ENCODE measurements around the gene CHRNA1. TPM values are rescaled to one million over a fixed set of nuclear protein-coding genes. Genes with fewer than 3 reads are reported as not detected.

CHRNA1 gene
- total and polyA plus RNA-seq, 2 of the 13 experiments (the other 11 are each of a cell fraction or from before 2014, with no cell fraction given), result not detected

DNA sequence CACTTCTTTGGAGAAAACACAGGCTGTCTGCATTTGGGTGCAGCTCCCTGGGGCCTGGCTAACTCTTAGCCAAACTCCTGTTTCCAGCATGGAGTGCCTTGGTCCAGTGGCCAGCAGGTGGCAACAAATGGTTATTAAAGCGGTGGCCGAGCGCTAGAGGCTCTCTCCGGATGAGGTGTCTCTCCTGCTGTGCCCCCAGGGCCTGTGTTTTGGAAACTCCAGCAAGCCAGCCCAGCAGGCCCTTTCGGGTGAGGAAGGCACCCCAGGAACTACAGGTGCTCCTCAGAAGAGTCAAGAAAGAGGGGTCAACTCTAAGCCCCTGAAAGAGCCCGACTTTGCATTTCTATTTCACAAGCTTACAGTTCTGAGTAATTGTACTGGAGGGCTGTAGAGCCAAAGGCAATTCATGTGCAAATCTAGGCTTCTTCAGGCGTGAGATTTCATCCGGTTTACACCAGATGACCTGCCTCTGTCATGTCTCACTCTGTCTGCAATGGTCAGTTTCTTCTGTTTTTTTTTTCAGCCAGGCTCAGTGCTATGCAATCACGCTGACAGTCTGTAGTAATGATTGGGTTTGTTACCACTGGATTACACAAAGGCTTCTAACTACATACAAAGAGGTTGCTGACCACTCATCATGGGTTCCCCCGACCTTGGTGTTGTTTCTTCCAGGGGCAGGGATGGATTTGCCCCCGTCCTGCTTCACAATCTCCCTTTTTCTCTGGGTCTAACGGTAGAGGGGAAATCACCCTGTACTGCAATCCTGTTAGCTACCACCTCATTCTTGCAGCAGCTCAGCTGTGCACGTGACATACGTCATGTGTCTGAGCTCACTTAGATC, 7.6 kb upstream of the CHRNA1 start (continued):
- no peak for TF ChIP-seq ZNF670 (CRISPR knock-in tag; IDR thresholded peaks at IDR 0.05; ENCODE audit: borderline replicate concordance)
- TF ChIP-seq KAT7 (CRISPR knock-in tag; IDR thresholded peaks at IDR 0.05; ENCODE audit: borderline replicate concordance), result no peak
- peak; percentile 54; the same call in 1 of the 2 replicates for TF ChIP-seq ZNF263 (CRISPR knock-in tag; IDR thresholded peaks at IDR 0.05)

DNA sequence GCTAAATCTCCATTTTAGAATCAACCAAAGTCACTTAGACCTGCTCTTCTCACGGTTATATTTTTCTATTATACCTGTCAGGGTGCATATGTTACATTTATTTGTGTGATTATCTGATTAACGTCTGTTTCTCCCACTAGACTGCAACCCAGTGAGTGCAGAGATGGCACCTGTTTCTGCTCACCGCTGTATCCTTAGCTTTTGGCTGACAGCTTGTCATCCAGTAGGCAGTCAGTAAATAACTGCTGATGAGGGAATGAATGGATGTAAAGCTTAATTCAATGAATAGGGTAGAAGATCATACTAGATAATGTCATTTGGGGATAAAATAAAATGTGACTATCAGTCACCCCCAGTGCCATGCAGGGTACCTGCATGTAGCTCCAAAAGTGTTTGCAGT, 6.9 kb upstream of the CHRNA1 start:
- Histone ChIP-seq H3K27me3 (ENCODE audit: control insufficient read depth in 1 of 2, insufficient read depth in 2 of 2, low read length in 2 of 2) (peaks cover 1 to 32% of the 10 kb centered on the region in 2 experiments; a peak in 2 of 5 replicates), H3K36me3 (replicated peaks in 1 of 2; ENCODE audit: control insufficient read depth in 1 of 2, insufficient read depth in 2 of 2, low read length in 2 of 2) (no peaks in the 10 kb centered on the region), H3K9me3 (ENCODE audit: low read length) (no peaks in the 10 kb centered on the region), H2AFZ (ENCODE audit: low read length) (no peak overlapping the region), H3K4me3 (replicated peaks in 1 of 3; ENCODE audit: insufficient read depth in 1 of 3, low read depth in 2 of 3, low read length in 3 of 3) (no peak overlapping the region), H3K4me1 (ENCODE audit: insufficient read depth, low read length) (peaks cover 8% of the 10 kb centered on the region), H3K27ac (ENCODE audit: extremely low read length, insufficient read depth, low read length) (no peak overlapping the region), H4K20me1 (ENCODE audit: insufficient read depth, low read length) (no peaks in the 10 kb centered on the region), H3K79me2 (ENCODE audit: insufficient read depth, low read length) (no peaks in the 10 kb centered on the region), H3K4me2 (ENCODE audit: low read depth, low read length) (no peak overlapping the region), H3K9ac (ENCODE audit: insufficient read depth, low read depth, low read length) (no peak overlapping the region)
- TF ChIP-seq ARNT2 (CRISPR knock-in tag; IDR thresholded peaks at IDR 0.05; ENCODE audit: low read depth), result no peak
- ATAC-seq, result peak; percentile 22
- in situ Hi-C loops (cut with HindIII; ENCODE audit: extremely low pct_ligation_motif_present, low pct_unique_long_range_greater_than_20kb) (loop anchor here (5.0 kb wide), 1 partner anchor 216 kb away; no protein-coding TSS in a partner anchor), intact Hi-C loops (cut with micrococcal nuclease; ENCODE audit: unreplicated experiment) (loop anchor here (1.0 kb wide), 2 partner anchors 214 to 219 kb away; no protein-coding TSS in a partner anchor)
- CTCF ChIA-PET (ENCODE audit: low intra/inter-chr PET ratio, low total read pairs), result interaction anchor here (0.9 to 2.4 kb wide), 3 partner anchors 215 to 1326 kb away, joined by 3 to 28 read pairs (median 4); no protein-coding TSS in a partner anchor
- no TSS peak for BruUV-seq (replicated peaks)
- no peak for DNase-seq (ENCODE audit: low spot score)
- FAIRE-seq, result no peak
- POLR2A ChIA-PET, result no interaction called here
- 34% methylated on average over 3 of the region's 3 CpGs for WGBS (ENCODE audit: low lambda C conversion rate)

DNA sequence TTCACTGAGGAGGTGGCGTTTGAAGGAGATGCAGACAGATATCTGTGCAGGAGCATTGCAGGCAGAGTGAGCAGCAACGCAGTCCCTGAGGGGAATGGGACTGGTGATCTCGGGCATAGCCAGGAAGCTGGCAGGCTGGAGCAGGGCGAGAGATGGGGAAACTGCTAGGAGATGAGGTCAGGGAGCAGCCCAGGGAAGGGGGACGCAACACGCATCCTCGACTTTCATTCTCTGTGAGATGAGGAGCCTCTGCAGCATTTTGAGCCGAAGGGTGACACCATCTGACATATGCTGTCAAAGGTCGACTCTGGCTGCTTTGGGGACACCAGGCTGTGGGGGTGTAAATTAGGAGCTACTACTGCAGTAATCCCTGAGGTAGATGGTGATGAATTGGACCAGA, 4.3 kb upstream of the CHRNA1 start:
- H3K79me2 ChIP-seq (ENCODE audit: insufficient read depth, low read length), result no peaks in the 10 kb centered on the region
- FAIRE-seq, result no peak
- no peak overlapping the region for H2AFZ ChIP-seq (ENCODE audit: low read length)
- H3K4me3 ChIP-seq (replicated peaks in 1 of 3; ENCODE audit: insufficient read depth in 1 of 3, low read depth in 2 of 3, low read length in 3 of 3), result no peak overlapping the region
- H3K4me2 ChIP-seq (ENCODE audit: low read depth, low read length), result no peak overlapping the region
- in situ Hi-C loops (cut with HindIII; ENCODE audit: extremely low pct_ligation_motif_present, low pct_unique_long_range_greater_than_20kb) (no loop called here), intact Hi-C loops (cut with micrococcal nuclease; ENCODE audit: unreplicated experiment) (no loop called here)
- no peak overlapping the region for H3K27ac ChIP-seq (ENCODE audit: extremely low read length, insufficient read depth, low read length)
- ChIA-PET CTCF (ENCODE audit: low intra/inter-chr PET ratio, low total read pairs) (no interaction called here), POLR2A (no interaction called here)
- TF ChIP-seq, protein P1, sequence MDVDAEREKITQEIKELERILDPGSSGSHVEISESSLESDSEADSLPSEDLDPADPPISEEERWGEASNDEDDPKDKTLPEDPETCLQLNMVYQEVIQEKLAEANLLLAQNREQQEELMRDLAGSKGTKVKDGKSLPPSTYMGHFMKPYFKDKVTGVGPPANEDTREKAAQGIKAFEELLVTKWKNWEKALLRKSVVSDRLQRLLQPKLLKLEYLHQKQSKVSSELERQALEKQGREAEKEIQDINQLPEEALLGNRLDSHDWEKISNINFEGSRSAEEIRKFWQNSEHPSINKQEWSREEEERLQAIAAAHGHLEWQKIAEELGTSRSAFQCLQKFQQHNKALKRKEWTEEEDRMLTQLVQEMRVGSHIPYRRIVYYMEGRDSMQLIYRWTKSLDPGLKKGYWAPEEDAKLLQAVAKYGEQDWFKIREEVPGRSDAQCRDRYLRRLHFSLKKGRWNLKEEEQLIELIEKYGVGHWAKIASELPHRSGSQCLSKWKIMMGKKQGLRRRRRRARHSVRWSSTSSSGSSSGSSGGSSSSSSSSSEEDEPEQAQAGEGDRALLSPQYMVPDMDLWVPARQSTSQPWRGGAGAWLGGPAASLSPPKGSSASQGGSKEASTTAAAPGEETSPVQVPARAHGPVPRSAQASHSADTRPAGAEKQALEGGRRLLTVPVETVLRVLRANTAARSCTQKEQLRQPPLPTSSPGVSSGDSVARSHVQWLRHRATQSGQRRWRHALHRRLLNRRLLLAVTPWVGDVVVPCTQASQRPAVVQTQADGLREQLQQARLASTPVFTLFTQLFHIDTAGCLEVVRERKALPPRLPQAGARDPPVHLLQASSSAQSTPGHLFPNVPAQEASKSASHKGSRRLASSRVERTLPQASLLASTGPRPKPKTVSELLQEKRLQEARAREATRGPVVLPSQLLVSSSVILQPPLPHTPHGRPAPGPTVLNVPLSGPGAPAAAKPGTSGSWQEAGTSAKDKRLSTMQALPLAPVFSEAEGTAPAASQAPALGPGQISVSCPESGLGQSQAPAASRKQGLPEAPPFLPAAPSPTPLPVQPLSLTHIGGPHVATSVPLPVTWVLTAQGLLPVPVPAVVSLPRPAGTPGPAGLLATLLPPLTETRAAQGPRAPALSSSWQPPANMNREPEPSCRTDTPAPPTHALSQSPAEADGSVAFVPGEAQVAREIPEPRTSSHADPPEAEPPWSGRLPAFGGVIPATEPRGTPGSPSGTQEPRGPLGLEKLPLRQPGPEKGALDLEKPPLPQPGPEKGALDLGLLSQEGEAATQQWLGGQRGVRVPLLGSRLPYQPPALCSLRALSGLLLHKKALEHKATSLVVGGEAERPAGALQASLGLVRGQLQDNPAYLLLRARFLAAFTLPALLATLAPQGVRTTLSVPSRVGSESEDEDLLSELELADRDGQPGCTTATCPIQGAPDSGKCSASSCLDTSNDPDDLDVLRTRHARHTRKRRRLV (CRISPR knock-in tag; IDR thresholded peaks at IDR 0.05), result no peak
- no TSS peak for BruUV-seq (replicated peaks)
- no peak overlapping the region for H3K9ac ChIP-seq (ENCODE audit: insufficient read depth, low read depth, low read length)
- no peak for ATAC-seq
- no peaks in the 10 kb centered on the region for H3K36me3 ChIP-seq (replicated peaks in 1 of 2; ENCODE audit: control insufficient read depth in 1 of 2, insufficient read depth in 2 of 2, low read length in 2 of 2)
- H3K27me3 ChIP-seq (ENCODE audit: control insufficient read depth in 1 of 2, insufficient read depth in 2 of 2, low read length in 2 of 2), result peaks cover 1 to 23% of the 10 kb centered on the region in 2 experiments; a peak in 2 of 5 replicates
- WGBS (ENCODE audit: low lambda C conversion rate), result 18% methylated on average over 9 of the region's 9 CpGs
- H3K4me1 ChIP-seq (ENCODE audit: insufficient read depth, low read length), result peaks cover 8% of the 10 kb centered on the region
- H3K9me3 ChIP-seq (ENCODE audit: low read length), result no peaks in the 10 kb centered on the region
- DNase-seq (ENCODE audit: low spot score), result no peak
- no peaks in the 10 kb centered on the region for H4K20me1 ChIP-seq (ENCODE audit: insufficient read depth, low read length)
